Prostate gland (tissue), 2 donors: ENCODE measurements around the gene DNAAF5.

ENCODE experiments used
- CTCF ChIP-seq, 4 experiments: fragments of 200-600 bp in 2 of 4; fragments of 450-650 bp in 2 of 4; sonication (generic) in 2 of 4; IDR thresholded peaks; 1 replicate in 3 of 4; 2 replicates in 1 of 4; pipeline ENCODE4 v1.5.1; 2016 to 2019; ENCODE audit warnings: antibody characterized with exemption in 4 of 4, mild to moderate bottlenecking in 2 of 4, moderate library complexity in 2 of 4
- POLR2A ChIP-seq: fragments of 450-650 bp; IDR thresholded peaks from one replicate; pipeline ENCODE4 v1.6.1; 2016; ENCODE audit warnings: antibody characterized with exemption, mild to moderate bottlenecking
- POLR2AphosphoS5 ChIP-seq: sonication (generic); formaldehyde crosslinking; IDR thresholded peaks from one replicate; pipeline ENCODE4 v1.6.1; 2017; ENCODE audit warnings: antibody characterized with exemption

GRCh38 chr7:791519-791918, 65.0 kb downstream of the DNAAF5 start:
- TF ChIP-seq POLR2A = no peak
- no peak for TF ChIP-seq CTCF (IDR thresholded peaks at IDR 0.05)
- TF ChIP-seq POLR2AphosphoS5 = no peak
